Limb (tissue), 2 donors: ENCODE measurements around the gene ZBED1.
"Not testable (repeated sequence)": the region's sequence is repeated elsewhere in the genome, so short reads cannot be mapped to it uniquely, and the experiment has no call there.

Experiments used
- DNase-seq, 2 donors: peaks; one replicate each; pipeline ENCODE4 v3.0.0-alpha.2; 2016; ENCODE audit errors: extremely low spot score in 2 of 2

Gene ZBED1

GRCh38 chrX:2520539-2520938 lies 19.8 kb upstream of the ZBED1 start:
- no peak for DNase-seq

GRCh38 chrX:2519638-2520037 lies 18.9 kb upstream of the ZBED1 start:
- not testable (repeated sequence) for DNase-seq

GRCh38 chrX:2517055-2517454 lies 16.3 kb upstream of the ZBED1 start:
- DNase-seq, result no peak

GRCh38 chrX:2516623-2517022 lies 15.8 kb upstream of the ZBED1 start:
- DNase-seq, result no peak

- DNase-seq, result no peak
Observed at GRCh38 chrX:2514131-2514530, 13.4 kb upstream of the ZBED1 start.

GRCh38 chrX:2513121-2513664 lies 12.4 kb upstream of the ZBED1 start:
- no peak for DNase-seq

DNA sequence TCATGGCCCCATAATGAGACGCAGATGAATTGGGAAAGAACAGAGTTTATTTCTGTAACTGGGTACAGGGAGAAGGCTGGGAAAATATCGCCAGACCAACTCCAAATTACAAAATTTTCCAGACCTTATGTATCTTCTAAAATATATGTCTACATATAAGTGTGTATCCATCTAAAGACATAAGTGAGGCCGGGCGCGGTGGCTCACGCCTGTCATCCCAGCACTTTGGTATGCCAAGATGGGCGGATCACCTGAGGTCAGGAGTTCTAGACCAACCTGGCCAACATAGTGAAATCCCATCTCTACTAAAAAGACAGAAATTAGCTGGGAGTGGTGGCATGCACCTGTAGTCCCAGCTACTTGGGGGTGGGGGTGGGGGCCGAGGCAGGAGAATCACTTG lies 11.7 kb upstream of the ZBED1 start:
- DNase-seq, result no peak

DNA sequence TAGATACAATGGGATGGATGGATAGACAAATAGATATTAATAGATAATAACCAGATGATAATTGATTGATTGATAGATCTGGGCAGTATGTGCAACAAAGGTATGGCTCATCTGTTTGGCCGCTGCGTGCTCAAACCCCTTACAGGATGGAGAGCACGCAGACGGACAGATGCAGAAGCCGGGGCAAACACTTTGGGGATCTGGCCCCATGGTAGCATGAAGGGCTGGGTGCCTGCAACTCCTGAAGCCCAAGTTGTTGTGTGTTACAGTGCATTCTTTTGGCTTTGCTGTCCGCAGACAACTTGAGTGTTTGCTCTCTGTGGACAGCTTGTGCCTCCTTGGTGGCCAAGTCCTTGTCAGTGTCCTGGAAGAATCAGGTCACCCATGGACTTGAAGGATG lies 10.6 kb upstream of the ZBED1 start:
- DNase-seq, result no peak

DNA sequence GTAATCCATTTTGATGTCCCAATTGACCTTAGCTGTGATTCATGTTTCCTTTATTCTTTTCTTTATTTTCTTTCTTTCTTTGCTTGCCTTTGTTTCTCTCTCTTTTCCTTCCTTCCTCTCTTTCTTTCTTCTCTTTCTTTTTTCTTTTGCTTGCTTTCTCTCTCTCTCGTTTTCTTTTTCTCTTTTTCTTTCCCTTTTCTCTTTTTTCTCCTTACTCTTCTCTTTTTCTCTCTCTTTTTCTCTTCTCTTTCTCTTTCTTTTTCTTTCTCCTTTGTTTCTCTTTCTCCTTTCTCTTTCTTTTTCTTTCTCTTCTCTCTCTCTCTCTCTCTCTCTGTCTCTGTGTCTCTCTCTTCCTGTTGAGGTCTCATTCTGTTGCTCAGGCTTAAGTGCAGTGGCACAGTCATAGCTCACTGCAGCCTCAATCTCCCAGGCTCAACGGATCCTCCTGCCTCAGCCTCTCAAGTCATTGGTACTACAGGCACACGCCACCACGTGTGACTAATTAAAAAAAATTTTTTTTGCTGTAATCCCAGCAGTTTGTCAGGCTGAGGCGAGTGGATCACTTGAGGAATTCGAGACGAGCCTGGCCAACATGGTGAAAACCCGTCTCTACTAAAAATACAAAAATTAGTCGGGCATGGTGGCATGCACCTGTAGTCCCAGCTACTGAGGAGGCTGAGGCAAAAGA lies 8.0 kb upstream of the ZBED1 start:
- DNase-seq, result no peak

GRCh38 chrX:2507904-2508627 lies 7.3 kb upstream of the ZBED1 start:
- DNase-seq, result no peak

DNA sequence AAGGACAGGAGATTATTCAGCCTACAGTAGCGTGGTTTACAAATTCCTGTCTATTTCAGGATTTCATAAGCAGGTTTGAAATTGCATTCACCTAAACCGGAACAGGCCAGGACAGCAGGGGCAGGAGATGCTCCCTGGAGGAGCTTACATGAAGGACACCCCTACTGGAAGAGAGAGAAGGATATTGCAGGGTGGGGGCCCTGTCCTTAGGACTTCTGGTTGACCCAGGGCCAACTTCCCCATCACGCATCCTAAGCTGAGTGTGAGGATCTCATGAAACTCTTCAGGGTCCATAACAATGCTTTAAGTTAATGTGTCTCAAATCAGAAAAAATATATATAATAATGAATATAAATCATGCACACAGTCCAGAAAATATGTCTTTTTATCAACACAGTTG lies 6.4 kb upstream of the ZBED1 start:
- DNase-seq, result no peak

- DNase-seq, result not testable (repeated sequence)
Observed at GRCh38 chrX:2505341-2505740, 4.6 kb upstream of the ZBED1 start.

GRCh38 chrX:2504706-2505332 lies 4.0 kb upstream of the ZBED1 start:
- no peak for DNase-seq

GRCh38 chrX:2503591-2504500 lies 3.1 kb upstream of the ZBED1 start:
- no peak for DNase-seq

DNA sequence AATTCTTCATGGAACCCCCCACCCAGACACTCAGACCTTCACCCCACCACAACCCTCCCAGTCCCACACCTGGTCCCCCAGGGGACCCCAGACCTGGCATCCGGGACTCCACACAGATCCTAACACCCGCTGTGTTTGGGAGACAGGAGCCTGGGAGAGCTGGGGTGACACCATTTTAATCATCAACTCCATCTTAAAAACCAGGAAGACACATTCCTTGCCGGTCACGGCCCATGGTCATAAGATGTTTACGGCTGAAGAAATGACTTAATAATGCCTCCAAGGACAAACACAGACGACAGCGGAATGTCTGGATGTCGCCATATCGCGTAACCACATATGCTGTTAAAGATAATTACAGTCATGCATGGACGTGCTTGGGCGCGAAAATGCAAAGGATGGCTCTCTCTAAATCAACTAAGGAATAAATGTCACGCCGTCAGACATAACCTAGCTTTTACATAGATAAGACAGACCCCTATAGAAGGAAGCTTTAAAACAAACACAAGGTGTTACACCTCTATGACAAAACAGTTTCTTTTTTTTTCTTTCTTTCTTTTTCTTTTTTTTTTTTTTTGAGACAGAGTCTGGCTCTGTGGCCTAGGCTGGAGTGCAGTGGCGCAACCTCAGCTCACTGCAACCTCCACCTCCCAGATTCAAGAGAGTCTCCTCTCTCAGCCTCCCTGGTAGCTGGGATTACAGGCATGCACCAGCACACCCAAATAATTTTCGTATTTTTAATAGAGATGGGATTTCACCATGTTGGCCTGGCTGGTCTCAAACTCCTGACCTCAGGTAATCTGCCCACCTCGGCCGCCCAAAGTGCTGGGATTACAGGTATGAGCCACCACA lies 2.1 kb upstream of the ZBED1 start:
- DNase-seq, result no peak

DNA sequence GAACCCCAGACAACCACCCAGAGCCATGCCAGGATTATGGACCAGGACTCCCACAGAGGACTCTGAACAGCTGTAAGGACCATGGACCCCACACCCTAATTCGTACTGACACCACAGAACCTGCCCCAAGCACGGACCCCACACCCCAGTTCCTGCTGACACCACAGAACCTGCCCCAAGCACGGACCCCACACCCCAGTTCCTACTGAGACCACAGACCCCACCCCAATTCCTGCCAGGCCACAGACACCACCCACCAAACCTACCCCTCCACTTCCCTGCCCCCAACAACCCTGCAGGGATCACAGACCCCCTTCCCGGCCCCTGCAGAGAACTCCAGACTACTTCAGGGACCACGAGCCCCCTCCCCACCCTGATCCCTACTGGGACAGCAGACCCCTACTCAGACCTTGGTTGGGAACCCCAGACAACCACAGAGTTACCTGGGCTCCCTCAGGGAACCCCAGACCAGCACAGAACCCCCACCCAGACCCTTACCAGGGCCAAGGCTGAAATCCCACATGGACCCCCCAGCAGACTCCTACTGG lies 1.4 kb upstream of the ZBED1 start:
- DNase-seq, result no peak

DNA sequence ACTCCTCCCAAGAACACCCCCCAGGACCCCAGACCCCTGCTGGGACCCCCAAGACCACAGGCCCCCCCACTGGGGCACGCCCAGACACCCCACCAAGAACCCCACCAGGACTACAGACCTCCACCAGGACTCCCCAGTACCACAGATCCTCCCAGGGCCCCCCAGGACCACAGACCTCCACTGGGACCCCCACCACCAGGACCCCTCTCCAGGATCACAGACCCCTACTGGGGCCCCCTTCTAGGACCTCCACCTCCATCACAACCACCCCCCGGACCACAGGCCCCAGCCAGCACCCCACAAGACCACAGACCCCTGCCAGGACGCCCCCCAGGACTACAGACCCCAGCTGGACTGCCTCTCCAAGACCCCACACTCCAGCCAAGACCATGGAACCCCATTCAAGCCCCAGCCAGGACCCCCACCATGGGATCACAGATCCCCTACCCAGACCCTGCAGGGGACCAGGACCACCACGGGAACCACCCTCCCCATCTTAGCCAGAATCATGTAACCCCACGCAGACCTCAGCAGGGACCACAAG lies 855 bp upstream of the ZBED1 start:
- no peak for DNase-seq

- peak in 1 of 2 donors; percentile 78 for DNase-seq
Observed at GRCh38 chrX:2500091-2500802, 529 bp downstream of the ZBED1 start.

DNA sequence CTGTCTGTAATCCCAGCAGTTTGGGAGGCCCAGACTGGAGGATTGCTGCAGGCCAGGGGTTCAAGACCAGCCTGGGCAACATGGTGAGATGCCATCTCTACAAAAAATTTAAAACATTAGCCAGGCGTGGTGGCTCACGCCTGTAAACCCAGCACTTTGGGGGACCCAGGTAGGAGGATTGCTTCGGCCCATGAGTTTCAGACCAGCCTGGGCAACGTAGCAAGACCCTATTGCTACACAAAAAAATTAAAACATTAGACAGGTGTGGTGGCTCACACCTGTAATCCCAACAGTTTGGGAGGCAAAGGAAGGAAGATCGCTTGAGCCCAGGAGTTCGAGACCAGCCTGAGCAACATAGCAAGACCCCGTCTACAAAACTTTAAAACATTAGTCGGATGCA lies 1.3 kb downstream of the ZBED1 start:
- no peak for DNase-seq
